HPDE6-E6E7 (cell line): Measurements from ENCODE around the gene NCDN.

ENCODE experiments used
- DNase-seq: peaks from one replicate; pipeline ENCODE4 v3.0.0; 2011; ENCODE audit warnings: missing footprints; ENCODE audit errors: extremely low spot score

Gene NCDN

DNA sequence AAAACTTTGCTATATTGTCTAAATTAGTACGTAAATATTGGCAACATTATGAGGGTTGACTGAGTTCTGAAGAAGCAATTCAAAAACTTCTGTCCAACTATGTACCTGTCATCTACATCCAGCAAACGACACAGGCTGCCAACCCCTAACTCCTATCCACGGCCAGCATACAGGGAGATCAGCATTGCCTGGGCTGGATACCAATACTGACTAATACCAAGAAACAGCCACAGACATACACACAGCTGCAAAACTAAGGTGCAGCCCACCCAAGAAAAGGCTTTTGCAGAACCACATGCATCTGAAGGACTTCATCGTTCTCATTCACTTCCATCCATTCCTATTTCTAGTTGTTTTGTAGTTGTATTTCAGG is 2.4 kb upstream of the NCDN start:
- DNase-seq: no peak

GRCh38 chr1:35555601-35556477 is 1.8 kb upstream of the NCDN start:
- DNase-seq: peak; percentile 80

DNA sequence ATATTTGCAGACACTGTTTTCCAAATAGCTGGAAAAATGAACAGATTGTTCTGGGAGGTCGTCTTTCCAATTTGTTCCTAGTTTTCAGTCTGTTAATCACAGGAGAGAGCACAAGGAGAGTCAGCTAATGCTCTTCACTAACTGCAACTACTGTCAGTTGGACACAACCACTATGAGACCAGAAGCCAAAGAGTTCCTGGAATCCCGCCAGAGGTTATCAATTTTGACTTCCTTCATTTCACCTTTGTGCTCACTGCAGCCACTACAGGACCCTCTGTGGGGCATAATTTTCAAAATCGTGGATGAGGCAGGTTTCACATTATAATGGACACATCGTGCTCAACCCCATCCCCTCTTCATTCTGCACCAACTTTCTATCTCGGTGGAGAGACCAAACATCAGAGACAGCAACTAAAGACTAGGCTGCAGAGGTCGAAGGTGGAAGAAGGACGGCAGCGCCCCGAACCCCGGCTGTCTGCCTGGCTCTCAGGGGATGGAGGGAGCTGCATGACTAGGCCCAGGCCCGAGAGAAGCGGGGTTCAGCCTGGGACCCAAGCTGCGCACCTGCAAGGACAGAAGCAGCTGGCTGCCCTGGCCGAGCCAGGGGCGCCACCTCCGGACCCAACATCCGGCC is 998 bp upstream of the NCDN start:
- no peak for DNase-seq

DNA sequence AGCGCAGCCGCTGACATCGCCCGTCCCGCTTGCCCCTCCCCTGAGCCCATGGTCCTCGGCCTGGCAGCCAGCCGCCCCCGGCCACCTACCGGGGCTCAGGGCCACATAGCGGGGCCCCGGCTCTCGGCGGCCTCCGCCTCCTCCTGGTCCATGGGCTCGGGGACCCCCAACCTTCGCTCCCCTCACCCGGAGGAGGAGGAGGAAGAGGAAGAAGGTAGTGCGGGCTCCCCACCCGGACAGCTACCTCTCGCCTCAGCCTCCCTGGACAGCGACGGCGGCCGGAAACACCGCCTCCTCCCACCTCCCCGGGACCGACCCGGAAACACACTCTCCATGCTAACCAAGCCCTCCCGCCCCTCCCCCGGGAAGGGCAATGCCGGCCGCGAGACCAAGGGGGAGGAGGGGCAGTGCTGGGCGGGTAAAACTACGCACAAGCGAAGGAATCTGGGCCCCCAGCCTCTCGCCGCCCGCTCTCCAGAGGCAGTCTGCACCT is 435 bp upstream of the NCDN start, which contains the start of gene KIAA0319L:
Gene KIAA0319L (minus strand): TSS at position 286 of the 493 bp plus-strand sequence. CDS start 2,912 bp downstream, outside the sequence.
- peak; percentile 79 for DNase-seq

DNA sequence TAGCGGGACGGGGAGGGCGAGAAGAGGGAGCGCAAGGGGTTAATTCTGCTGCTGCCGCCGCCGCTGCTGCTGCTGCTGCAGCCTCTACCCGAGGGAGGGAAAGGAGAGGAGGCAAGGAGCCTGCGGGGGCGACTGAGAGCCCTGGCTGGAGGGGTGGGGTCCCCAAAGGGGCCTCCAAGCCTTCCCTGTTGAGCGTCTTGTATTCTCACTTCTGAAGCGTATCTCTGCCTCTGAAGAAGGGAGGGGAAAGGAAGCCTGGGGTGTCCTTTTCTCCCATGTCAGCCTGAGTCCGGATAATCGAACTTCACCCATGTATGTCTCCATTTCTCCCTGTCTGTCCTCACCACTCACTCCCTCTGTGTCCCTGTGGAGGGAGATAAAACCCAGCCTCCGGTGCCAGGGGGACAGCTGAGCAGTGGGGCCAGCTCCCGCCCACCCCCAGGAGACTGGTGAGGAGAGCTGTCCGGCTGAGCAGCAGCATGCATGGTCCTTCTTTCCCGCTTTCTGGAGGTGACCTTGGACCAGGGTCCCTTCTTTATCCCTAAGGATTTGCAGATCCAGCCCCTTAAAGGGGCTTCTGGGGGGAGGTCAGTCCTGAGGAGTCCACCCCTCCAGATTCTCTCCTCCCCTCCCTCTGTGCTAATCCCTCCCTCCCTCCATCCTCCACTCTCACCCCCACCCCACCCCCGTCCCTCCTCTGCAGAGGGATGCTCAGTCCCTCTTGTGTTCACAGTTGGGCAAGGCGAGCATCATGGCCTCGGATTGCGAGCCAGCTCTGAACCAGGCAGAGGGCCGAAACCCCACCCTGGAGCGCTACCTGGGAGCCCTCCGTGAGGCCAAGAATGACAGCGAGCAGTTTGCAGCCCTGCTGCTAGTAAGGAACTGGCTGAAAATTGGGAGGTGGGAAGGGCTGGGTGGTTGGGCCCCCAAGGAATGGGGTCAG is 1.0 kb downstream of the NCDN start:
- no peak for DNase-seq

DNA sequence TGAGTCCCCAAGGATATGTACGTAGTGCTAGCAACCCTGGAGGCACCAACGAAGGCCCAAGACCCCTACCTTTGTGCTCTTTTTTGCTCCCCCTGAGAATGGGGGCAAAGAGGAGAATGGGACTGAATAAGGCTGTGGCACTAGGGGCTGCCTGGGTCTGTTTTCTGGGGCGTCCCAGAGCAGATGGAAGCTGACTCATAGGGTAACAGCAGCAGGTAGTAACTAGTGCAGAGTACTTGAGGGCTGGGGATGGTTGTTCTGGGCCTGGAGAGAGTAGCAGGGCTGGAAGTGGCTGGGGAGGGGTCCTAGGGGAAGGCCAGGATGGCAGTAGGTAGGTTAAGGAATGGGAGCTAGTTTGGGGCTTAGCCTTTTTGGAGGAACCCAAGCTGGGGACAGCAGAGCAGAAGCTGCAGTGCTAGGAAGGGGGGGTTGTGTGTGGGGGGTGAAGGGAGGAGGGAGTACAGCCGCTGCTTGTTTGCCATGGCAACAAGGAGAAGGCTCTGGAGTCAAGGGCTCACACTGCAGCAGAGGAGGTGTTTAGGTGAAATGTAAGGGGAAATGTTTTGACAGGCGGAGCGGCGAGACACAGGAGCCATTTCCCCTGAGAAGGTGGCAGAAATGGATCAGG is 1.8 kb downstream of the NCDN start:
- DNase-seq: no peak

DNA sequence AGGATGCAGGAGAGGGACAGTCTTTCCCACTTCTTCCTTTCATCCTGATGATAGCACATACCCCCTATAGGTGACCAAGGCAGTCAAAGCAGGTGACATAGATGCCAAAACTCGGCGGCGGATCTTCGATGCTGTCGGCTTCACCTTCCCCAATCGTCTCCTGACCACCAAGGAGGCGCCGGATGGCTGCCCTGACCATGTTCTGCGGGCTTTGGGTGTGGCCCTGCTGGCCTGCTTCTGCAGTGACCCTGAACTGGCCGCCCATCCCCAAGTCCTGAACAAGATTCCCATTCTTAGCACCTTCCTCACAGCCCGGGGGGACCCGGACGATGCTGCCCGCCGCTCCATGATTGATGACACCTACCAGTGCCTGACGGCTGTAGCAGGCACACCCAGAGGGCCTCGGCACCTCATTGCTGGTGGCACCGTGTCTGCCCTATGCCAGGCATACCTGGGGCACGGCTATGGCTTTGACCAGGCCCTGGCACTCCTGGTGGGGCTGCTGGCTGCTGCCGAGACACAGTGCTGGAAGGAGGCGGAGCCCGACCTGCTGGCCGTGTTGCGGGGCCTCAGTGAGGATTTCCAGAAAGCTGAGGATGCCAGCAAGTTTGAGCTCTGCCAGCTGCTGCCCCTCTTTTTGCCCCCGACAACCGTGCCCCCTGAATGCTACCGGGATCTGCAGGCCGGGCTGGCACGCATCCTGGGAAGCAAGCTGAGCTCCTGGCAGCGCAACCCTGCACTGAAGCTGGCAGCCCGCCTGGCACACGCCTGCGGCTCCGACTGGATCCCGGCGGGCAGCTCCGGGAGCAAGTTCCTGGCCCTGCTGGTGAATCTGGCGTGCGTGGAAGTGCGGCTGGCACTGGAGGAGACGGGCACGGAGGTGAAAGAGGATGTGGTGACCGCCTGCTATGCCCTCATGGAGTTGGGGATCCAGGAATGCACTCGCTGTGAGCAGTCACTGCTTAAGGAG is 2.9 kb downstream of the NCDN start:
- DNase-seq: no peak

DNA sequence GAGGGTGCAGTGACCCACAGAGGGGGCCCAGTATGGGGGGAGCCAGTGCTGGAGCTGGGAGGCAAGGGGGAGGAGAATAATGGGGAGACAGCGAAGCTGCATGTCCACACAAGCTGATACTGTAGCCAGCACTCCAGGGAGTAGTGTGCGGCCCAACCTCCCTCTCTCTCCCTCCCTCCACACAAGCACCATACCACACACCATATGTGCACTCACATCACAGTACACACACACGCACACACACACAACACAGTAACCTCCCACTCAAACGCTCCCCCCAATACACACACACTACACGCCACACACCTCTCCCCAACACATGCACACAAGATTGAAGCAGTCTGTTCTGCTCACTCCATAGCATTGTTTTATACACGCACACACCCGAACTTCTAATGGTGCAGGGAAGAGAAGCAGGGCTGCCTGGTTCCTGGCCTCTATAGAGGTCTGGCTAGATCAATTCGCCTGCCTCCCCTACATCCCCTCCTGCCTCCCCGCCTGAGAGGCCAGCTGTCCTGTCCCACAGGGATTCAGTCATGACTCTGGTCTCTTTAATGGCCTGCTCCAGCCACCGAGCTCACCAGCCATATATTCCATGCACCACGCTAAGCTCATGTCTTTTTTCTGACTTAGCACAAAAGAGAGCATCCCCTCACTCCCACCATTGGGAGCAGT is 3.8 kb downstream of the NCDN start:
- DNase-seq: no peak

- no peak for DNase-seq
Measured at GRCh38 chr1:35561972-35562680, 4.5 kb downstream of the NCDN start.

DNA sequence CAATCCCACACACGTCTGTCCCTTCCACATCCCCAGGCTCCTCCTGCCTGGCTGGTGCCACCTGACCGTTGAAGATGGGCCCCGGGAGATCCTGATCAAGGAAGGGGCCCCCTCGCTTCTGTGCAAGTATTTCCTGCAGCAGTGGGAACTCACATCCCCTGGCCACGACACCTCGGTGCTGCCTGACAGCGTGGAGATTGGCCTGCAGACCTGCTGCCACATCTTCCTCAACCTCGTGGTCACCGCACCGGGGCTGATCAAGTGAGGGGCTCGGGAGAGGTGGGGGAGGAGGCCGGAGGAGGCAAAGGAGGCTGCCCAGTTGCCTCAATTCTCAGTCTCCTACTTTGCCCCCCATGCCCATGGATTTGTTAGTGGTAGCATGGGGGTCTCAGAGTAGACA is 5.6 kb downstream of the NCDN start:
- DNase-seq: no peak

DNA sequence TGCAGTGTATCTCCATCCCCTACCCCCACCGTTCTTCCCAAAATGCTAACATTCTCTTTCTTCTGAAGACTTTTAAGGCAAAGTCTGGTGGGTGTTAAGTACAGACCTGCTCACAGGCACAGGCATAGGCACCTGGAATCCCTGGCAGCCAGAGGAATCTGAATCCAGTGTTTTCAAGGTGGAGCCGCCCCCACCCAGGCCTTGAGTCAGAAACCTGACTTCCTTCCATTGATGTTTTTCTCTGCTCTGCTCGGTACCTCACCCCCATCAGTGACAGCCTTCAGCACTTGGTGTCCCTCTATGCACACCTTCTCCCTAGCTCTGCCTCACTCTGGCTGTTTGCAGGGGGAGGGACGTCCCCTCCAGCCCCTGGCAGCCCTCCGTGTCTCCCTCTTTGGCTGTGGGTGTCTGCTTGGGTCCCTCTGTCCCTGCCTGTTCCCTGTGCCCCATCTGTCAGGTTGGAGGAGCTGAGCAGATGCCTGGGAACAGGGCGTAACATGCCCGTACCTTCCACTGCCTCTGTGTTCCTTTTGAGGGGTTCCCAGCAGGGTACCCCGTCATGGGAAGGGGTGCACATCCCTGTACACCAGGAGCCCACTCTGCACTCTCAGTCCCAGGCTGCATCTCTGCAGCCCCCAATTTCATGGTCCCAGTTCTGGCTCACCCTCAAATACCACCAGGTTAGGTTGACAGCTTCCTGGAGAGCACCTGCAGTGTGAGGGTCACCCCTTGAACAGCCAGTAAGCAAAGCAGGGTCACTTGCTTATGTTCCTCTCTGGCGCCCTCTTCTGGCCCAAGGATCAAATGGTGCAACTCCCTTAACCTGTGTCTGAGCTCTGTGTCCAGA is 6.7 kb downstream of the NCDN start:
- peak; percentile 85 for DNase-seq

GRCh38 chr1:35564884-35565741 is 7.5 kb downstream of the NCDN start:
- no peak for DNase-seq

DNA sequence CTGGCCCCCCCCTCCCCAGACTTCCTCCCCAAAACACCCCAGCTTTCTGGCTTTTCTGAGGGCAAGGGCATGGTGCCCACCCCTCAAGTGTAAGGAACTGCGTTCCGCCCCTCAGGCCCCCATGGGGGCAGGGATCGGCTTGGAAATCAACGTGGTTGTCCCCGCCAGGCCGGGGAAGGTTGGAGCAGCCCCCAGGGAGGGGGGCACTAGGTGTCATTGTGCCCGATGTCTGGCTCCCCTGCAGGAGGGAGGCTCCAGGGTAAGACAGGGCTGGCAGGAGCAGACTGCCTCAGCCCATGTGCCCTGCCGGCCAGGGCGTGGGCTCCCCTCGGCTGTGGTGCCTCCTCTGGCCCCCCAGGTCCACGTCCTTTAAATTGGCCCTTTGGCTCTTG is 8.1 kb downstream of the NCDN start:
- no peak for DNase-seq

DNA sequence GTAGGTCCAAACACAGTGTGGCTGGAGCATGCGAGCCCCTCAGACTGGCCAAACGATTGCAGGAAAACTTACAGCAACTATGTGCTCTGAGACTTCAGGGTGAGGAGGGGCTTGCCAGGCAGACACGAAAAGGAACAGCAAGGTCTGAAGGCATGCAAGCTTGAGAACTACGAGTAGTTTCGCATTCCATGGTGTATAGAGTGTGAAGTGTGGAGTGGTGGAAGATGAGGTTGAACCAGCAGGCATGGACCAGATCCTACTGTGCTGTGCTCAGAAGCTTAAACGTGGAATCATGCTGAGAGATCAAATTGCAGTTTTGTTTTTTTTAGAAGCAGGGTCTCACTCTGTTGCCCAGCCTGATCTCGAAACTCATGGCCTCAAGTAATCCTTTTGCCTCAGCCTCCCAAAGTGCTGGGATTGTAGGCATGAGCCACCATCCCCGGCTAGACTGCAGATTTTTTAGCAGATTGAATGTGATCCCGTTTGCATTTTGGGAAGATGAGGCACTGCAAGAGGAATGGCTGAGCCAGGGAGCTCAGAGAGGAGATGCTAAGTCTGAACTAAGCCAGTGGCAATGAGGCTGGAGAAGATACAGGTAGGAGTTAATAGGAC is 10.5 kb downstream of the NCDN start:
- no peak for DNase-seq

- peak; percentile 78 for DNase-seq
Measured at GRCh38 chr1:35568975-35569395, 11.4 kb downstream of the NCDN start.

GRCh38 chr1:35569936-35570335 is 12.3 kb downstream of the NCDN start:
- DNase-seq: no peak
